SK-N-MC (cell line): ENCODE results near the gene SYNGAP1.

Experiments used
- EZH2 ChIP-seq: fragments of 200-600 bp; sonication (generic); IDR thresholded peaks from one replicate; pipeline ENCODE4 v1.6.1; 2017; ENCODE audit warnings: antibody characterized with exemption
- POLR2AphosphoS5 ChIP-seq: IDR thresholded peaks from 2 replicates; pipeline ENCODE4 v1.6.1; 2012; ENCODE audit warnings: mild to moderate bottlenecking, low read depth, low read length, borderline replicate concordance

DNA sequence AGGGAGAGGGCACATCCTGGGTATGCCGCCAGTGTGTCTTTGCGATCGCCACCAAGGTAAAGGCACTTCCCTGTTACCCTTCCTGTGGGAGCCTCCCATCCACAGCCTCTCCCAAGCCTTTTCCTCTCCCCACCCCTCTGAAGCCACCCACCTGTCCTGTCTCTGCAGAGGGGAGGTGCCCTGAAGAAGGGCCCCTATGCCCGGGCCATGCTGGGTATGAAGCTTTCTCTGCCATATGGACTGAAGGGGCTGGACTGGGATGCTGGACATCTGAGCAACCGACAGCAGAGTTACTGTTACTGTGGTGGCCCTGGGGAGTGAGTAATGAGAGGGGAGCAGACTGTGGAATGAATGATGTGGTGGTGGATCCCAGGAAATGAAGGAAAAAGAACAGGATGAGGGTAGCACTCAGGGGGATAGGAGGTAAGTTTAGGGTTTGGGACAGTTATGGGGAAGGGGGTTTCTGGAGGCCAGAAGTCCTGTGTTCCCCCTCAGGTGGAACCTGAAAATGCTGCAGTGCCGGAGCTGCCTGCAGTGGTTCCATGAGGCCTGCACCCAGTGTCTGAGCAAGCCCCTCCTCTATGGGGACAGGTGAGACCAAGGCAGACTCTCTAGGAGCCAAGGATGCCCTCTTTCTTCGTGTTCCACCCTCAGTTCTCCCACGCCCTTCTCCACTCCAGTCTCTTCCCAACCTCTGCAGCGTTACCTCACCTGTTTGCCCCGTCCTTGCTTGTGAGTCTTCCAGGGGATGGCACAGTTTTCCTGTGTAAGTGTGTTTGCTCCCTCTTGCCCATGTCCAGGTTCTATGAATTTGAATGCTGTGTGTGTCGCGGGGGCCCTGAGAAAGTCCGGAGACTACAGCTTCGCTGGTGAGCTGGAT lies 6.4 kb upstream of the SYNGAP1 start:
- no peak for TF ChIP-seq EZH2
- TF ChIP-seq POLR2AphosphoS5 = peak; percentile 29; the same call in 1 of the 2 replicates
